Endothelial cell of umbilical vein (primary cell): ENCODE measurements around the gene GPD2.

Experiments
- GATA2 ChIP-seq: IDR thresholded peaks from 2 replicates; pipeline ENCODE4 v1.7.0; 2011; ENCODE audit warnings: low read depth, mild to moderate bottlenecking, moderate library complexity, mixed read lengths, low read length; ENCODE audit not compliant: insufficient read length, insufficient read depth
- TF ChIP-seq, protein P1 (sequence below), 2 donors: IDR thresholded peaks; 1 replicate in 1 of 2; 2 replicates in 1 of 2; pipeline ENCODE4 v1.5.1; 2011; ENCODE audit warnings: low read length in 2 of 2, mild to moderate bottlenecking in 2 of 2, moderate library complexity in 2 of 2, control low read depth in 1 of 2, inconsistent platforms in 1 of 2, low read depth in 1 of 2; ENCODE audit not compliant: insufficient read depth in 1 of 2; ENCODE audit errors: extremely low read depth in 1 of 2

- TF ChIP-seq, protein P1, sequence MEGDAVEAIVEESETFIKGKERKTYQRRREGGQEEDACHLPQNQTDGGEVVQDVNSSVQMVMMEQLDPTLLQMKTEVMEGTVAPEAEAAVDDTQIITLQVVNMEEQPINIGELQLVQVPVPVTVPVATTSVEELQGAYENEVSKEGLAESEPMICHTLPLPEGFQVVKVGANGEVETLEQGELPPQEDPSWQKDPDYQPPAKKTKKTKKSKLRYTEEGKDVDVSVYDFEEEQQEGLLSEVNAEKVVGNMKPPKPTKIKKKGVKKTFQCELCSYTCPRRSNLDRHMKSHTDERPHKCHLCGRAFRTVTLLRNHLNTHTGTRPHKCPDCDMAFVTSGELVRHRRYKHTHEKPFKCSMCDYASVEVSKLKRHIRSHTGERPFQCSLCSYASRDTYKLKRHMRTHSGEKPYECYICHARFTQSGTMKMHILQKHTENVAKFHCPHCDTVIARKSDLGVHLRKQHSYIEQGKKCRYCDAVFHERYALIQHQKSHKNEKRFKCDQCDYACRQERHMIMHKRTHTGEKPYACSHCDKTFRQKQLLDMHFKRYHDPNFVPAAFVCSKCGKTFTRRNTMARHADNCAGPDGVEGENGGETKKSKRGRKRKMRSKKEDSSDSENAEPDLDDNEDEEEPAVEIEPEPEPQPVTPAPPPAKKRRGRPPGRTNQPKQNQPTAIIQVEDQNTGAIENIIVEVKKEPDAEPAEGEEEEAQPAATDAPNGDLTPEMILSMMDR (IDR thresholded peaks at IDR 0.05; ENCODE audit: extremely low read depth in 1 of 2, insufficient read depth in 1 of 2, low read depth in 1 of 2, low read length in 2 of 2), result no peak
- TF ChIP-seq GATA2, result no peak
These were observed 162.4 kb downstream of the GPD2 start for GRCh38 chr2:156598563-156598962.
